LNCaP clone FGC (cell line): ENCODE measurements around the gene CNOT4.

Source experiments
- DNase-seq: peaks from one replicate; pipeline ENCODE4 v3.0.0-alpha.2; 2011; ENCODE audit warnings: low read depth
- H3K4me3 ChIP-seq: 2 replicates; pipeline ENCODE4 v1.5.1; 2011; ENCODE audit warnings: mild to moderate bottlenecking, low read depth, low read length, control low read depth
- TF ChIP-seq, protein P1 (sequence below): IDR thresholded peaks from 2 replicates; pipeline ENCODE4 v1.5.1; 2012; ENCODE audit warnings: mild to moderate bottlenecking; ENCODE audit not compliant: control insufficient read depth, insufficient read depth; ENCODE audit errors: extremely low read depth

The CNOT4 gene

DNA sequence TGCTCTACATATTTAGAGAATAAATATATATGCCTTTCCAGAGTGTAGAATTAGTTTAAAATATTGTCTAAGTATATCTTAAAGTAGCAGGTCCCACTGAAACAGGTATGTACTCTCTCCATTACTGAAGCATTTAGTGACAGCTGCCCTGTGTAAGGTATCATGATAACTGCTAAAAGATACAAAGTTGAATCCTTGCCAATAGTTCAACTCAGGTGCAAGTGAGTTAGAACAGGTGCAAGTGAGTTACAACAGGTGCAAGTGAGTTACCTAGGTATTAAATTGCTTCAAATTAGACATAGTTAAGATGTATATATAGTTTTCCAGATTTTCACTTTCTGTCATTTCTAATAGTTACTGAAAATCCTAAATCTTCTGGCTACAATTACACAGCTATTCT, 119.1 kb downstream of the CNOT4 start:
- TF ChIP-seq, protein P1, sequence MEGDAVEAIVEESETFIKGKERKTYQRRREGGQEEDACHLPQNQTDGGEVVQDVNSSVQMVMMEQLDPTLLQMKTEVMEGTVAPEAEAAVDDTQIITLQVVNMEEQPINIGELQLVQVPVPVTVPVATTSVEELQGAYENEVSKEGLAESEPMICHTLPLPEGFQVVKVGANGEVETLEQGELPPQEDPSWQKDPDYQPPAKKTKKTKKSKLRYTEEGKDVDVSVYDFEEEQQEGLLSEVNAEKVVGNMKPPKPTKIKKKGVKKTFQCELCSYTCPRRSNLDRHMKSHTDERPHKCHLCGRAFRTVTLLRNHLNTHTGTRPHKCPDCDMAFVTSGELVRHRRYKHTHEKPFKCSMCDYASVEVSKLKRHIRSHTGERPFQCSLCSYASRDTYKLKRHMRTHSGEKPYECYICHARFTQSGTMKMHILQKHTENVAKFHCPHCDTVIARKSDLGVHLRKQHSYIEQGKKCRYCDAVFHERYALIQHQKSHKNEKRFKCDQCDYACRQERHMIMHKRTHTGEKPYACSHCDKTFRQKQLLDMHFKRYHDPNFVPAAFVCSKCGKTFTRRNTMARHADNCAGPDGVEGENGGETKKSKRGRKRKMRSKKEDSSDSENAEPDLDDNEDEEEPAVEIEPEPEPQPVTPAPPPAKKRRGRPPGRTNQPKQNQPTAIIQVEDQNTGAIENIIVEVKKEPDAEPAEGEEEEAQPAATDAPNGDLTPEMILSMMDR = no peak
- no peak overlapping the region for H3K4me3 ChIP-seq
- no peak for DNase-seq

DNA sequence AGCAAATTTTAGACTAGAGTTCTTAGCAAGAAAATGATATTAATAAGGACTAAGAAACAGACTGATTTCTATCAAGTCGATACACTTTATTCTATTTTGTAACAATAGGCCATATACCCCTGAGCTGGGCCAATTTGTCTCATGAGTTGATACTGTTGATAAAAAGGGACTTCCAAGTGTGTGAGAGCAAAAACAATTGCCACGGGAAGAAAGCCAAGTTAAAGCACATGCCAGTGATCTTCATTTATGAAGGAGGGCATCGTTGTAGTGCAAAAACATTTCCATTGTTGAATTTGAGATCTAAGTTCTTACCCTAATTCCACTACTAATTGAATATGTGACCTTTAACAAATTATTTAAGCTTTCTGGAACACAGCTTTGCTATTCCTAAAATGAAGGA, 119.9 kb downstream of the CNOT4 start:
- TF ChIP-seq, protein P1 = no peak
- H3K4me3 ChIP-seq = no peak overlapping the region
- no peak for DNase-seq

DNA sequence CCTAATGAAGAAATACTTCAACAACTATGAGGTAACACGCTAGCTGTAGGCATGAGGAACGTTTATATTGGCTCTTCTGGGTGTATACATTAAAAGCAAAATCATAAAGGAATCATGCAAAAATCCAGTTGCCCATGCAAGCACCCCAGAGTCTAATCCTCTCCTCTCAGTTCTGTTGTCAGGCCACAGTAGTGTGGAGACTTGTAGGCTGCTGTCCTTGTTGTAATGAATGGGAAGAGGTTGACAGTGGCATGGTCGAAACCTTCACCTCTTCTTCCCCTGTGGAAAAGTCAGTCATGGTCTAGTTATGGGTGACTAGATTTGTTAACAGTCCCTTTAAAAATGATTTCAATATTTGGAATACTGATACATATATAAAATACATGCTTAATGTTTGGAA, 121.3 kb downstream of the CNOT4 start:
- no peak for DNase-seq
- H3K4me3 ChIP-seq = no peak overlapping the region
- TF ChIP-seq, protein P1 = no peak

DNA sequence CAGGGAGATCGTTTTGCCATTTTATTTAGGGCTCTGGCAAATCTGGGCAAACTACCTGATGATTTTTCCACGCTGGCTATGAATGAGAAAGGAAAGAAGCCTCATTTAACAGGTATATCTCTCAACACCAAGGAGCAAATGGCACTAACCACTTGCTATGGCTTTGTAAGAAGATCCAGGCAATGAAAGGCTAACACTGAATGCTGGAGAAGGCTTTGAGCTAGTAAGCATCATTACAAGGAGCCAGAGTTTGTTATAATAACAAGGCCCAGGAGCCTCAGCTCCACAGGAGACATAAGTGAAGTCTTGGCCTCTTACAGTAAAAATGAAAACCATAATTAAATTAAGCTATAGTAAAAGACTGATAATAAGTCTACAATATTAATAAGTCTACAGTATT, 123.1 kb downstream of the CNOT4 start:
- no peak overlapping the region for H3K4me3 ChIP-seq
- DNase-seq = no peak
- TF ChIP-seq, protein P1 = no peak

DNA sequence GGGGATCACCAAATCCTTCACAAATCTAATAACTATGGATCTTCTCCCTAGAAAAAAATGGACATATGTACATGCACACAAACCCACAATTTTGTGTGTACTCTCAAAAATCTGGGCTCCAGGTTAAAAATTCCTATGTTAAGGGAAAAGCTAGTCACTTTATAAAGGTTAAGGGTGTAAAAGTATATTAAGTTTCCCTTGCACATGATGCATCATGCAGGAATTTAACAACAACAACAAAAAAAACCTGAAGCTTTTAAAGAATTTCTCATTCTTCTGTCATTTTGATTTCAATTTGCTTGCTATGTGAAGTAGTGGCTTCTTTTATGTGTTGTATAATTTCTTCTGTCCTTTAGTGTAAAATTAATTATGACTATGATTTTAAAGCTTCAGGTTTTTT, 123.7 kb downstream of the CNOT4 start:
- no peak overlapping the region for H3K4me3 ChIP-seq
- no peak for DNase-seq
- TF ChIP-seq, protein P1 = no peak

DNA sequence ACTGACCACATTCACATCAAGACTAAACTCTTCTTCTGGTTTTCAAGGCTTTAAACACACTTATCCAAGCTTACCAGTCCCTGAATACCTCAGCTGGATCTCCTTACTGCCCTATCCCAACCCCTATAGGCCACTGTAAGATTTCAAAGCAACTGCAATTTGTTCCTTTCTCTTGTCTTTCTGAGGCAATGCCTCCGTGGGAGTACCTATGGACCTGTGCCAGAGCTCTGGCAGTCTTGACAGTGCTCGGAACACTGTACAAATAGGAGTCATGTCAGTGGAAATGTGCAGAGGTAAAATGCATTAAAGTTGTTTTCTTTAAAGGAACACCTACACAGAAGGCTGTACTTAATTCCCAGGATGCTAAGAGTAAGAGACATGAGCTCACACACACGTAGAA, 124.7 kb downstream of the CNOT4 start:
- H3K4me3 ChIP-seq = no peak overlapping the region
- TF ChIP-seq, protein P1 = no peak
- peak; percentile 52 for DNase-seq

DNA sequence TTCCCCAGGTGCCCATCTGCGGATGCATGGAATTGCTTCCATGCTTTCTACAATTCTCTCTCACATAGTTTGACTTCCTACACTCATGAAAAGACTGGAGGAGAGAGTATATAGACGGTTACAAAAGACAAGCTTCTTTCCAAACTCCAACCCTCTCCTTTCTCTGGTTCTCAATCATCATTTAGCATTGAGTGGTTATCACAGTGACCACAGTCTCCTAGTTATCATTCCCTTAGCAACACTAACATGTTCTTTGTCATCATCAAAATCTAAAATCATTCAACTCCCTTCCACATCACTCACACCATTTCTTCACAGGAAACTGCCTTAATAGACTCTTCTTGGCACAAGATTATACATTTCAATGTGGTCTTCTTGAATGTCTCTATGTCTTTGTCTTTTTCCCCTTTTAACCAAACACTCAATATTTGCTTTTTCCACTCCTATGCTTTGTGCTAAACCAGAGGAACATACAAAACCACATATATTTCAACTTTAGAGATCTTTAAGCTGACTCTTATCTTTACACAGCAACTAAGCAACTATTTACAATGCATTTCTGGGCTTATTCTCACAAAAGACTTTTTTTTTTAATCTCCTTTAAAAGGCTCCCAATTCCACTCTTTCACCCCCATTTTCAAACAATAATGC, 126.3 kb downstream of the CNOT4 start:
- no peak overlapping the region for H3K4me3 ChIP-seq
- DNase-seq = no peak
- TF ChIP-seq, protein P1 = no peak
